DMS114 treated with DMSO at 0.1 percent for 48 hours (cell line): ENCODE measurements around the gene CSRP1.
"Not testable (repeated sequence)": the region's sequence is repeated elsewhere in the genome, so short reads cannot be mapped to it uniquely, and the experiment has no call there.

ENCODE experiments used
- DNase-seq: peaks from one replicate; lab custom pipeline; 2025; ENCODE audit not compliant: unreplicated experiment; lab: John Stamatoyannopoulos, UW

The CSRP1 gene

GRCh38 chr1:201537891-201538611 is 31.1 kb upstream of the CSRP1 start:
- no peak for DNase-seq

GRCh38 chr1:201537467-201537866 is 30.5 kb upstream of the CSRP1 start:
- no peak for DNase-seq

GRCh38 chr1:201537028-201537427 is 30.1 kb upstream of the CSRP1 start:
- no peak for DNase-seq

- DNase-seq: no peak
Measured at GRCh38 chr1:201536558-201536957, 29.6 kb upstream of the CSRP1 start.

- no peak for DNase-seq
Measured at GRCh38 chr1:201535919-201536245, 29.0 kb upstream of the CSRP1 start.

GRCh38 chr1:201535046-201535918 is 28.4 kb upstream of the CSRP1 start:
- no peak for DNase-seq

- DNase-seq: no peak
Measured at GRCh38 chr1:201533836-201534235, 26.9 kb upstream of the CSRP1 start.

GRCh38 chr1:201531551-201532425 is 24.9 kb upstream of the CSRP1 start:
- no peak for DNase-seq

GRCh38 chr1:201530741-201531531 is 24.0 kb upstream of the CSRP1 start:
- peak; percentile 15 for DNase-seq

GRCh38 chr1:201528631-201529252 is 21.8 kb upstream of the CSRP1 start:
- no peak for DNase-seq

GRCh38 chr1:201527879-201528278 is 21.0 kb upstream of the CSRP1 start:
- DNase-seq: no peak

- DNase-seq: no peak
Measured at GRCh38 chr1:201525193-201525778, 18.4 kb upstream of the CSRP1 start.

GRCh38 chr1:201520046-201520575 is 13.2 kb upstream of the CSRP1 start:
- not testable (repeated sequence) for DNase-seq

- no peak for DNase-seq
Measured at GRCh38 chr1:201518071-201518470, 11.1 kb upstream of the CSRP1 start.

- DNase-seq: no peak
Measured at GRCh38 chr1:201517631-201518030, 10.7 kb upstream of the CSRP1 start.

- DNase-seq: no peak
Measured at GRCh38 chr1:201516511-201517127, 9.7 kb upstream of the CSRP1 start.

GRCh38 chr1:201515895-201516294 is 9.0 kb upstream of the CSRP1 start:
- no peak for DNase-seq

- DNase-seq: no peak
Measured at GRCh38 chr1:201515062-201515750, 8.3 kb upstream of the CSRP1 start.

- DNase-seq: no peak
Measured at GRCh38 chr1:201514466-201514865, 7.5 kb upstream of the CSRP1 start.
